Fibroblast of lung (primary cell): Measurements from ENCODE around the gene CAPN12. TPM values are rescaled to one million over a fixed set of nuclear protein-coding genes. Genes with fewer than 3 reads are reported as not detected.

Experiments used
- DNase-seq, 2 donors: peaks; one replicate each; pipeline versions ENCODE4 v3.0.0 to v3.0.0-alpha.2; 2010; ENCODE audit warnings: low read depth in 2 of 2
- H2AFZ ChIP-seq: 2 replicates; pipeline ENCODE4 v1.5.1; 2012; ENCODE audit warnings: low read length, control low read depth, inconsistent platforms
- H3K27ac ChIP-seq: 2 replicates; pipeline ENCODE4 v1.5.1; 2011; ENCODE audit warnings: low read length, control low read depth; ENCODE audit not compliant: insufficient read depth
- H3K27me3 ChIP-seq: 2 replicates; pipeline ENCODE4 v1.5.1; 2011; ENCODE audit warnings: mild to moderate bottlenecking, low read length; ENCODE audit not compliant: control insufficient read depth, insufficient read depth
- H3K36me3 ChIP-seq: 2 replicates; pipeline ENCODE4 v1.5.1; 2011; ENCODE audit warnings: low read length; ENCODE audit not compliant: control insufficient read depth, insufficient read depth
- H3K4me1 ChIP-seq: 2 replicates; pipeline ENCODE4 v1.5.1; 2011; ENCODE audit warnings: low read length; ENCODE audit not compliant: control insufficient read depth, insufficient read depth; ENCODE audit errors: extremely low read depth
- H3K4me2 ChIP-seq: 2 replicates; pipeline ENCODE4 v1.5.1; 2011; ENCODE audit warnings: low read length, control low read depth; ENCODE audit not compliant: insufficient read depth; ENCODE audit errors: extremely low read depth
- H3K4me3 ChIP-seq, 4 experiments: fragments of 200-600 bp in 1 of 4; sonication (generic) in 1 of 4; replicated peaks in 1 of 4; 2 replicates each; pipeline ENCODE4 v1.5.1; 2011 to 2016; ENCODE audit warnings: low read length in 4 of 4, low read depth in 3 of 4, mild to moderate bottlenecking in 3 of 4, control low read depth in 2 of 4, inconsistent platforms in 1 of 4, mixed read lengths in 1 of 4; ENCODE audit not compliant: insufficient read depth in 1 of 4; ENCODE audit errors: control extremely low read depth in 1 of 4
- H3K79me2 ChIP-seq: 2 replicates; pipeline ENCODE4 v1.5.1; 2012; ENCODE audit warnings: mild to moderate bottlenecking, low read length, inconsistent platforms; ENCODE audit not compliant: control insufficient read depth, insufficient read depth
- H3K9ac ChIP-seq: 2 replicates; pipeline ENCODE4 v1.5.1; 2011; ENCODE audit warnings: mild to moderate bottlenecking, low read length, control low read depth; ENCODE audit not compliant: insufficient read depth
- H3K9me3 ChIP-seq: 2 replicates; pipeline ENCODE4 v1.5.1; 2012; ENCODE audit warnings: low read depth, low read length; ENCODE audit not compliant: control insufficient read depth, insufficient read depth
- H4K20me1 ChIP-seq: 2 replicates; pipeline ENCODE4 v1.5.1; 2011; ENCODE audit warnings: low read length; ENCODE audit not compliant: control insufficient read depth, insufficient read depth; ENCODE audit errors: extremely low read depth
- CTCF ChIP-seq, 2 donors: IDR thresholded peaks in 1 of 2; conservative IDR thresholded peaks in 1 of 2; 1 replicate in 1 of 2; 2 replicates in 1 of 2; pipeline ENCODE4 v1.5.1; 2011 to 2012; ENCODE audit warnings: low read length in 2 of 2, control low read depth in 1 of 2, inconsistent platforms in 1 of 2, low read depth in 1 of 2, mild to moderate bottlenecking in 1 of 2
- EZH2 ChIP-seq: IDR thresholded peaks from 2 replicates; pipeline ENCODE4 v1.5.1; 2012; ENCODE audit warnings: low read length, control low read depth, mild to moderate bottlenecking; ENCODE audit errors: missing control alignments
- polyA plus RNA-seq, 2 donors: library from polyadenylated mRNA; depleted of rRNA in 1 of 2; stranded (reverse) in 1 of 2; unstranded in 1 of 2; fragments of >200 nt; gene quantifications; 2 replicates each; pipeline ENCODE4 v1.2.1, GENCODE V29; 2011 to 2012; ENCODE audit warnings: missing spikeins in 1 of 2
- total RNA-seq: library from RNA; depleted of rRNA; stranded (reverse); fragments of >200 nt; gene quantifications from 2 replicates; pipeline ENCODE4 v1.2.1, GENCODE V29; 2014

CAPN12 gene
- total and polyA plus RNA-seq, 2 donors (not counting 1 experiment from before 2014, with no cell fraction given): 0.20 to 0.50 TPM

- H3K79me2 ChIP-seq: no peaks in the 10 kb centered on the region
- no peaks in the 10 kb centered on the region for H3K36me3 ChIP-seq
- TF ChIP-seq EZH2: no peak
- TF ChIP-seq CTCF (conservative IDR thresholded peaks at IDR 0.05 in 1 of 2, IDR thresholded peaks at IDR 0.05 in 1 of 2; ENCODE audit: low read depth in 1 of 2, low read length in 2 of 2): no peak
- no peaks in the 10 kb centered on the region for H3K27me3 ChIP-seq
- H4K20me1 ChIP-seq: no peaks in the 10 kb centered on the region
- H3K9me3 ChIP-seq: no peaks in the 10 kb centered on the region
- H3K4me3 ChIP-seq: no peak overlapping the region
- peaks cover 4% of the 10 kb centered on the region for H3K4me1 ChIP-seq
- H3K4me2 ChIP-seq: no peak overlapping the region
- peak in 1 of 2 donors; percentile 45 for DNase-seq
- H2AFZ ChIP-seq: no peak overlapping the region
- no peak overlapping the region for H3K27ac ChIP-seq
- no peak overlapping the region for H3K9ac ChIP-seq
Measured at GRCh38 chr19:38736413-38737280, 7.6 kb downstream of the CAPN12 start.

GRCh38 chr19:38736036-38736412 is 8.2 kb downstream of the CAPN12 start:
- H2AFZ ChIP-seq: no peak overlapping the region
- H3K4me1 ChIP-seq: peaks cover 4% of the 10 kb centered on the region
- H3K4me3 ChIP-seq: peak overlapping the region in 1 of 4 experiments; percentile 28
- H3K9ac ChIP-seq: no peak overlapping the region
- H3K4me2 ChIP-seq: peak overlapping the region; percentile 59
- H3K27me3 ChIP-seq: no peaks in the 10 kb centered on the region
- TF ChIP-seq EZH2 (no peak), CTCF (conservative IDR thresholded peaks at IDR 0.05 in 1 of 2, IDR thresholded peaks at IDR 0.05 in 1 of 2; ENCODE audit: low read depth in 1 of 2, low read length in 2 of 2) (no peak)
- no peak overlapping the region for H3K27ac ChIP-seq
- H3K9me3 ChIP-seq: no peaks in the 10 kb centered on the region
- H3K79me2 ChIP-seq: no peaks in the 10 kb centered on the region
- peaks cover 6% of the 10 kb centered on the region for H3K36me3 ChIP-seq
- peak in 1 of 2 donors; percentile 50 for DNase-seq
- no peaks in the 10 kb centered on the region for H4K20me1 ChIP-seq

- H4K20me1 ChIP-seq: no peaks in the 10 kb centered on the region
- H3K9ac ChIP-seq: no peak overlapping the region
- H3K4me3 ChIP-seq: no peak overlapping the region
- H3K9me3 ChIP-seq: no peaks in the 10 kb centered on the region
- no peak for DNase-seq
- peaks cover 4% of the 10 kb centered on the region for H3K4me1 ChIP-seq
- H3K27ac ChIP-seq: no peak overlapping the region
- no peak overlapping the region for H3K4me2 ChIP-seq
- no peaks in the 10 kb centered on the region for H3K79me2 ChIP-seq
- H3K36me3 ChIP-seq: peaks cover 13% of the 10 kb centered on the region
- H3K27me3 ChIP-seq: no peaks in the 10 kb centered on the region
- TF ChIP-seq CTCF (conservative IDR thresholded peaks at IDR 0.05 in 1 of 2, IDR thresholded peaks at IDR 0.05 in 1 of 2; ENCODE audit: low read depth in 1 of 2, low read length in 2 of 2): no peak
- no peak for TF ChIP-seq EZH2
- H2AFZ ChIP-seq: no peak overlapping the region
Measured at GRCh38 chr19:38735257-38735686, 9.0 kb downstream of the CAPN12 start.
